K562 (cell line): ENCODE measurements around the gene TSEN34. TPM values are rescaled to one million over a fixed set of nuclear protein-coding genes. Genes with fewer than 3 reads are reported as not detected.
A peak's percentile ranks its signal among the peaks of the same experiment; 100 is the strongest.

Experiments
- ADNP ChIP-seq: fragments of 200-800 bp; sonication (Bioruptor generic); IDR thresholded peaks from 2 replicates; pipeline ENCODE4 v1.6.1; 2016; ENCODE audit warnings: missing genetic modification characterization, missing compliant biosample characterization
- BHLHE40 ChIP-seq: IDR thresholded peaks from 2 replicates; pipeline ENCODE4 v1.6.1; 2011; ENCODE audit warnings: low read length, improper control_type of control experiment
- CBX3 ChIP-seq, 2 experiments: IDR thresholded peaks; 1 replicate in 1 of 2; 2 replicates in 1 of 2; pipeline ENCODE4 v1.6.1; 2012; ENCODE audit warnings: inconsistent platforms in 2 of 2, low read length in 2 of 2, borderline replicate concordance in 1 of 2, control low read depth in 1 of 2
- FOXJ3 ChIP-seq: sonication (generic); formaldehyde crosslinking; IDR thresholded peaks from 2 replicates; pipeline ENCODE4 v1.4.0; 2020; ENCODE audit warnings: mild to moderate bottlenecking, missing genetic modification reagents
- GATAD2A ChIP-seq: fragments of 450-650 bp; IDR thresholded peaks from 2 replicates; pipeline ENCODE4 v1.6.1; 2017
- HDAC2 ChIP-seq: fragments of 450-650 bp; IDR thresholded peaks from 2 replicates; pipeline ENCODE4 v1.6.1; 2016; ENCODE audit warnings: mild to moderate bottlenecking
- MECOM ChIP-seq: fragments of 250-450 bp; sonication (Bioruptor Pico); IDR thresholded peaks from 2 replicates; pipeline ENCODE4 v1.8.0; 2022; ENCODE audit warnings: inconsistent platforms
- NFIC ChIP-seq: fragments of 450-650 bp; IDR thresholded peaks from 2 replicates; pipeline ENCODE4 v1.6.1; 2017; ENCODE audit warnings: mild to moderate bottlenecking, inconsistent platforms
- SMAD4 ChIP-seq: fragments of 250-450 bp; sonication (Bioruptor Pico); conservative IDR thresholded peaks from 2 replicates; pipeline ENCODE4 v1.8.0; 2021; ENCODE audit warnings: inconsistent platforms, mild to moderate bottlenecking, moderate library complexity
- SMARCA5 ChIP-seq: fragments of 450-650 bp; IDR thresholded peaks from 2 replicates; pipeline ENCODE4 v1.6.1; 2016
- SNRNP70 ChIP-seq: fragments of 200-400 bp; formaldehyde crosslinking; optimal IDR thresholded peaks from 2 replicates; pipeline ENCODE3; 2017; ENCODE audit warnings: low read depth, low read length
- TEAD2 ChIP-seq: fragments of 450-650 bp; IDR thresholded peaks from 2 replicates; pipeline ENCODE4 v1.6.1; 2016; ENCODE audit warnings: missing genetic modification characterization, control low read depth, missing compliant biosample characterization
- TEAD4 ChIP-seq, 2 experiments: sonication (generic) in 1 of 2; formaldehyde crosslinking in 1 of 2; IDR thresholded peaks; 2 replicates each; pipeline versions ENCODE4 v1.6.1 to v1.8.0; 2012 to 2022; ENCODE audit warnings: borderline replicate concordance in 1 of 2, inconsistent platforms in 1 of 2, low read length in 1 of 2, mild to moderate bottlenecking in 1 of 2, missing genetic modification reagents in 1 of 2
- ZKSCAN1 ChIP-seq: fragments of 150-350 bp; IDR thresholded peaks from 2 replicates; pipeline ENCODE4 v1.6.1; 2016; ENCODE audit warnings: low read depth, low read length
- ZNF766 ChIP-seq: fragments of 200-800 bp; sonication (Bioruptor generic); conservative IDR thresholded peaks from 2 replicates; pipeline ENCODE4 v1.6.1; 2016; ENCODE audit warnings: missing genetic modification characterization, missing compliant biosample characterization
- polyA plus RNA-seq, 8 experiments: library from polyadenylated mRNA; depleted of rRNA in 4 of 8; stranded (reverse) in 5 of 8; unstranded in 3 of 8; fragments of >200 nt; fragmentation: Nextera tagmentation in 2 of 8; fragmentation: Illumina TruSeq in 1 of 8; extraction: Ambion mirVana in 2 of 8; extraction: Trizol in 1 of 8; gene quantifications; 2 replicates each; pipeline versions ENCODE4 v1.2.1 to v1.2.3, GENCODE V29; 2011 to 2014; ENCODE audit warnings: inconsistent platforms in 1 of 8, missing spikeins in 1 of 8
- total RNA-seq, 7 experiments: library from RNA; depleted of rRNA in 6 of 7; stranded (reverse); fragments of >200 nt in 6 of 7; fragmentation: Illumina TruSeq in 2 of 7; extraction: Trizol in 2 of 7; gene quantifications; 2 replicates each; pipeline versions ENCODE4 v1.2.1 to v1.2.3, GENCODE V29; 2011 to 2021; ENCODE audit warnings: low replicate concordance in 1 of 7
- TF ChIP-seq, protein P1 (sequence below), 2 experiments: fragments of 450-650 bp; formaldehyde crosslinking in 1 of 2; IDR thresholded peaks; 2 replicates each; pipeline versions ENCODE4 v1.4.0 to v1.6.1; 2014 to 2020; ENCODE audit warnings: mild to moderate bottlenecking in 2 of 2, borderline replicate concordance in 1 of 2, low read depth in 1 of 2
- TF ChIP-seq, protein P2 (sequence below): sonication (generic); formaldehyde crosslinking; IDR thresholded peaks from 2 replicates; pipeline ENCODE4 v1.8.1; 2022; ENCODE audit warnings: missing genetic modification reagents
- TF ChIP-seq, protein P3 (sequence below): fragments of 450-650 bp; conservative IDR thresholded peaks from 2 replicates; pipeline ENCODE4 v1.6.1; 2016; ENCODE audit warnings: missing genetic modification characterization, low read depth, mild to moderate bottlenecking, control low read depth, missing compliant biosample characterization

TSEN34 gene
- total and polyA plus RNA-seq, 9 of the 15 experiments (the other 6 are each of a cell fraction or from before 2014, with no cell fraction given): 3.1 to 57.6 (median 29.5) TPM

DNA sequence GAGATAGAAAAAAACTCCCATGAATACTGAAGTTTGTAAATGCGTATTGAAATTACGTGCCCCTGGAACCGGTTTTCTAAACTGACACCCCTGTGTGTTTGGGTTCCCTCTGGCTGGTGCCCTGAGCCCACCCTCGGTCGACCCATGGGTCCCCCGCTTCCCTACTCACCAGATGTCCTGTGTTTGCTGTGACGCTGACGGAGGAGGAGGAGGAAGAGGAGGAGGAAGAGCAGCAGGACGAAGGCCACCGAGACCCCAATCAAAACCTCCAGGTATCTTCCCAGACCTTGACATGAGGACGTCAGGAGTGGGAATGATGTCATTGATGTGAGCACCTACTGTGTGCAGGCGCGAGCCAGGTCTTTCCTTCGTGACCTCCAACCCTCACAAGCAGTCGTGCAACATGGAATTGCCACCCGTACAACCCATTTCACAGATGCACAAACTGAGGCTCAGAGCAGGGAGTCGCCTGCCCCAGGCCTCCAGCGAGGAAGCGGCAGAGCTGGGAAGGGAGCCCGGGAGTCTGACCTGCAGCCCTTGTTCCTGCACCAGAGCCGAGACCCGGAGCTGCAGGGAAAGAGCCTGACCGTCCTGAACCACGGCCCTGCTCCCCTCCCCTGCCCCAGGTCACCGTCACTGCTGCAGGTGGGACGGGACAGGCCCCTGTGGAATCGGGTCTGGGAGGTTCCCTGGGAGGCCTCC, 28.0 kb downstream of the TSEN34 start (continued):
- TF ChIP-seq, protein P1, sequence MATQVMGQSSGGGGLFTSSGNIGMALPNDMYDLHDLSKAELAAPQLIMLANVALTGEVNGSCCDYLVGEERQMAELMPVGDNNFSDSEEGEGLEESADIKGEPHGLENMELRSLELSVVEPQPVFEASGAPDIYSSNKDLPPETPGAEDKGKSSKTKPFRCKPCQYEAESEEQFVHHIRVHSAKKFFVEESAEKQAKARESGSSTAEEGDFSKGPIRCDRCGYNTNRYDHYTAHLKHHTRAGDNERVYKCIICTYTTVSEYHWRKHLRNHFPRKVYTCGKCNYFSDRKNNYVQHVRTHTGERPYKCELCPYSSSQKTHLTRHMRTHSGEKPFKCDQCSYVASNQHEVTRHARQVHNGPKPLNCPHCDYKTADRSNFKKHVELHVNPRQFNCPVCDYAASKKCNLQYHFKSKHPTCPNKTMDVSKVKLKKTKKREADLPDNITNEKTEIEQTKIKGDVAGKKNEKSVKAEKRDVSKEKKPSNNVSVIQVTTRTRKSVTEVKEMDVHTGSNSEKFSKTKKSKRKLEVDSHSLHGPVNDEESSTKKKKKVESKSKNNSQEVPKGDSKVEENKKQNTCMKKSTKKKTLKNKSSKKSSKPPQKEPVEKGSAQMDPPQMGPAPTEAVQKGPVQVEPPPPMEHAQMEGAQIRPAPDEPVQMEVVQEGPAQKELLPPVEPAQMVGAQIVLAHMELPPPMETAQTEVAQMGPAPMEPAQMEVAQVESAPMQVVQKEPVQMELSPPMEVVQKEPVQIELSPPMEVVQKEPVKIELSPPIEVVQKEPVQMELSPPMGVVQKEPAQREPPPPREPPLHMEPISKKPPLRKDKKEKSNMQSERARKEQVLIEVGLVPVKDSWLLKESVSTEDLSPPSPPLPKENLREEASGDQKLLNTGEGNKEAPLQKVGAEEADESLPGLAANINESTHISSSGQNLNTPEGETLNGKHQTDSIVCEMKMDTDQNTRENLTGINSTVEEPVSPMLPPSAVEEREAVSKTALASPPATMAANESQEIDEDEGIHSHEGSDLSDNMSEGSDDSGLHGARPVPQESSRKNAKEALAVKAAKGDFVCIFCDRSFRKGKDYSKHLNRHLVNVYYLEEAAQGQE (IDR thresholded peaks at IDR 0.05; ENCODE audit: borderline replicate concordance): no peak
- TF ChIP-seq, protein P1 (CRISPR knock-in tag; IDR thresholded peaks at IDR 0.05; ENCODE audit: low read depth): no peak
- TF ChIP-seq ZKSCAN1 (peak; percentile 96), TEAD2 (tag) (no peak), BHLHE40 (no peak), SNRNP70 (no peak), ADNP (tag) (peak; percentile 78), GATAD2A (no peak), NFIC (no peak), FOXJ3 (CRISPR knock-in tag) (no peak), SMAD4 (no peak), MECOM (no peak), HDAC2 (peak; percentile 79), CBX3 (IDR thresholded peaks at IDR 0.05; ENCODE audit: borderline replicate concordance in 1 of 2, low read length in 2 of 2) (peak in 1 of 2 experiments; percentile 26; a peak in 1 of 3 replicates), ZNF766 (CRISPR knock-in tag) (no peak), SMARCA5 (peak; percentile 91), TEAD4 (IDR thresholded peaks at IDR 0.05; ENCODE audit: low read length) (no peak), TEAD4 (CRISPR knock-in tag; IDR thresholded peaks at IDR 0.05; ENCODE audit: borderline replicate concordance) (no peak)
- TF ChIP-seq, protein P2, sequence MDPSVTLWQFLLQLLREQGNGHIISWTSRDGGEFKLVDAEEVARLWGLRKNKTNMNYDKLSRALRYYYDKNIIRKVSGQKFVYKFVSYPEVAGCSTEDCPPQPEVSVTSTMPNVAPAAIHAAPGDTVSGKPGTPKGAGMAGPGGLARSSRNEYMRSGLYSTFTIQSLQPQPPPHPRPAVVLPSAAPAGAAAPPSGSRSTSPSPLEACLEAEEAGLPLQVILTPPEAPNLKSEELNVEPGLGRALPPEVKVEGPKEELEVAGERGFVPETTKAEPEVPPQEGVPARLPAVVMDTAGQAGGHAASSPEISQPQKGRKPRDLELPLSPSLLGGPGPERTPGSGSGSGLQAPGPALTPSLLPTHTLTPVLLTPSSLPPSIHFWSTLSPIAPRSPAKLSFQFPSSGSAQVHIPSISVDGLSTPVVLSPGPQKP (CRISPR knock-in tag): no peak
- TF ChIP-seq, protein P3, sequence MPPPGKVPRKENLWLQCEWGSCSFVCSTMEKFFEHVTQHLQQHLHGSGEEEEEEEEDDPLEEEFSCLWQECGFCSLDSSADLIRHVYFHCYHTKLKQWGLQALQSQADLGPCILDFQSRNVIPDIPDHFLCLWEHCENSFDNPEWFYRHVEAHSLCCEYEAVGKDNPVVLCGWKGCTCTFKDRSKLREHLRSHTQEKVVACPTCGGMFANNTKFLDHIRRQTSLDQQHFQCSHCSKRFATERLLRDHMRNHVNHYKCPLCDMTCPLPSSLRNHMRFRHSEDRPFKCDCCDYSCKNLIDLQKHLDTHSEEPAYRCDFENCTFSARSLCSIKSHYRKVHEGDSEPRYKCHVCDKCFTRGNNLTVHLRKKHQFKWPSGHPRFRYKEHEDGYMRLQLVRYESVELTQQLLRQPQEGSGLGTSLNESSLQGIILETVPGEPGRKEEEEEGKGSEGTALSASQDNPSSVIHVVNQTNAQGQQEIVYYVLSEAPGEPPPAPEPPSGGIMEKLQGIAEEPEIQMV: no peak
